ENCODE results near the gene SUOX.
"Not testable (repeated sequence)": the region's sequence is repeated elsewhere in the genome, so short reads cannot be mapped to it uniquely, and the experiment has no call there.

SUOX gene

GRCh38 chr12:55983232-55983842 is 13.7 kb upstream of the SUOX start:
- no peak for DNase-seq (ENCODE audit: low read depth)

- DNase-seq (ENCODE audit: low read depth), result no peak
Measured at GRCh38 chr12:55984861-55985260, 12.2 kb upstream of the SUOX start.

GRCh38 chr12:55985341-55985740 is 11.7 kb upstream of the SUOX start:
- DNase-seq (ENCODE audit: low read depth), result no peak

GRCh38 chr12:55985976-55986375 is 11.1 kb upstream of the SUOX start:
- not testable (repeated sequence) for DNase-seq (ENCODE audit: low read depth)

GRCh38 chr12:55991110-55991509 is 6.0 kb upstream of the SUOX start:
- DNase-seq (ENCODE audit: low read depth), result no peak

- no peak for DNase-seq (ENCODE audit: low read depth)
Measured at GRCh38 chr12:55993230-55993853, 3.7 kb upstream of the SUOX start.

GRCh38 chr12:55995366-55995765 is 1.7 kb upstream of the SUOX start:
- no peak for DNase-seq (ENCODE audit: low read depth)

GRCh38 chr12:55996201-55996714 is 818 bp upstream of the SUOX start:
- no peak for DNase-seq (ENCODE audit: low read depth)

GRCh38 chr12:55997535-55997859 is 421 bp downstream of the SUOX start:
- no peak for DNase-seq (ENCODE audit: low read depth)

GRCh38 chr12:55999522-55999921 is 2.4 kb downstream of the SUOX start:
- not testable (repeated sequence) for DNase-seq (ENCODE audit: low read depth)

- DNase-seq (ENCODE audit: low read depth), result not testable (repeated sequence)
Measured at GRCh38 chr12:55999999-56000540, 3.0 kb downstream of the SUOX start.

- no peak for DNase-seq (ENCODE audit: low read depth)
Measured at GRCh38 chr12:56001487-56002100, 4.5 kb downstream of the SUOX start.

- not testable (repeated sequence) for DNase-seq (ENCODE audit: low read depth)
Measured at GRCh38 chr12:56003376-56003775, 6.3 kb downstream of the SUOX start.

GRCh38 chr12:56004211-56004610 is 7.1 kb downstream of the SUOX start:
- no peak for DNase-seq (ENCODE audit: low read depth)

GRCh38 chr12:56007564-56008559 is 10.8 kb downstream of the SUOX start:
- no peak for DNase-seq (ENCODE audit: low read depth)

- no peak for DNase-seq (ENCODE audit: low read depth)
Measured at GRCh38 chr12:56010111-56010570, 13.1 kb downstream of the SUOX start.

- DNase-seq (ENCODE audit: low read depth), result no peak
Measured at GRCh38 chr12:56011509-56012090, 14.5 kb downstream of the SUOX start.

GRCh38 chr12:56013482-56013881 is 16.4 kb downstream of the SUOX start:
- DNase-seq (ENCODE audit: low read depth), result no peak

GRCh38 chr12:56014205-56014604 is 17.1 kb downstream of the SUOX start:
- no peak for DNase-seq (ENCODE audit: low read depth)

- no peak for DNase-seq (ENCODE audit: low read depth)
Measured at GRCh38 chr12:56017181-56017580, 20.1 kb downstream of the SUOX start.

GRCh38 chr12:56018356-56018755 is 21.3 kb downstream of the SUOX start:
- DNase-seq (ENCODE audit: low read depth), result no peak

Measured in stimulated activated CD8-positive, alpha-beta memory T cell treated with anti-CD3 and anti-CD28 coated beads, Interleukin-15, amount 100 ng/mL, for 24 hours (primary cell).